ENCODE results near the gene TTC28.

The TTC28 gene

DNA sequence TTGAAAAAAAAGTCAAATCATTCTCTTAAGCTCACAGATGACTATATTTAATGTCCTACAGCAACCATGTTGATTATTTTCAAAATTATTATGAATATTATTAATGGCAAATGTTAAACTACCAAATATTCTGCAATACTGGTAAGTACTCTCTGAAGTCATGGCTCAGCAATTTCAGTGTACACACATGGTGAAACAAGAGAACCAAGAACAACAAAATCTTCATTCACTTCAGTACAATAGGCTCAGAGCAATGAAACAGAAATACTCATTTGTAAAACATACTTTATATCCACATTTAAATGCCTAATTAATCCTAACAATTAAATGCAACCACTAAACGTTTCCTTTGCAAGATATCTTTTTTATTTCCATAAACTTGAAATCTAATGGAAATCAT lies 347.2 kb downstream of the TTC28 start:
- H3K4me3 ChIP-seq (ENCODE audit: insufficient read depth, low read depth, low read length, poor library complexity, severe bottlenecking) = no peak overlapping the region
- H3K27me3 ChIP-seq (replicated peaks; ENCODE audit: control insufficient read depth, insufficient read depth, low read length, poor library complexity, severe bottlenecking) = no peaks in the 10 kb centered on the region
- H3K27ac ChIP-seq (ENCODE audit: insufficient read depth, low read length, poor library complexity, severe bottlenecking) = no peak overlapping the region
- H3K4me1 ChIP-seq (ENCODE audit: control insufficient read depth, insufficient read depth, low read length, poor library complexity, severe bottlenecking) = no peaks in the 10 kb centered on the region
- no peak for DNase-seq
- no peaks in the 10 kb centered on the region for H3K36me3 ChIP-seq (ENCODE audit: control insufficient read depth, insufficient read depth, low read length)
- H3K9me3 ChIP-seq (ENCODE audit: control insufficient read depth, low read length) = no peaks in the 10 kb centered on the region

DNA sequence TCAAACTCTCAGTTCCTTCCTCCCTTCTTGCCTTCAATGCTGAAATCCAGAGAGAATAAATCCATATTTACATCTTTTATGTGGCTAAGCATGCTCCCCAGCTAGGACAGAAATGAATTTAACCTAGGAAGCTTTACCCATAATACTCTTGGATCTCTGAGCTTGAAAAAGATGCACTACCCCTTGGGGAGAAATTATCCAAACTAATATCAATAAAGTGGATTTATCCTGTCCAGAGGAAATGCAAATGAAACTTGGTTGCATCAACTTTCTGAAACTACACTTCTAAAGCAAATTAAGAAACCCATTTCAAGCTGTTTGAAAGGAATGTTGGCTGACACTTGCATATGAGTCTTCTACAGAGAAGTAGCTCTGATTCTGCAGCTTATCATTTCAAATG lies 347.9 kb downstream of the TTC28 start:
- Histone ChIP-seq H3K27ac (ENCODE audit: insufficient read depth, low read length, poor library complexity, severe bottlenecking) (no peak overlapping the region), H3K27me3 (replicated peaks; ENCODE audit: control insufficient read depth, insufficient read depth, low read length, poor library complexity, severe bottlenecking) (no peaks in the 10 kb centered on the region), H3K9me3 (ENCODE audit: control insufficient read depth, low read length) (no peaks in the 10 kb centered on the region), H3K4me1 (ENCODE audit: control insufficient read depth, insufficient read depth, low read length, poor library complexity, severe bottlenecking) (no peaks in the 10 kb centered on the region), H3K4me3 (ENCODE audit: insufficient read depth, low read depth, low read length, poor library complexity, severe bottlenecking) (no peak overlapping the region), H3K36me3 (ENCODE audit: control insufficient read depth, insufficient read depth, low read length) (no peaks in the 10 kb centered on the region)
- no peak for DNase-seq

DNA sequence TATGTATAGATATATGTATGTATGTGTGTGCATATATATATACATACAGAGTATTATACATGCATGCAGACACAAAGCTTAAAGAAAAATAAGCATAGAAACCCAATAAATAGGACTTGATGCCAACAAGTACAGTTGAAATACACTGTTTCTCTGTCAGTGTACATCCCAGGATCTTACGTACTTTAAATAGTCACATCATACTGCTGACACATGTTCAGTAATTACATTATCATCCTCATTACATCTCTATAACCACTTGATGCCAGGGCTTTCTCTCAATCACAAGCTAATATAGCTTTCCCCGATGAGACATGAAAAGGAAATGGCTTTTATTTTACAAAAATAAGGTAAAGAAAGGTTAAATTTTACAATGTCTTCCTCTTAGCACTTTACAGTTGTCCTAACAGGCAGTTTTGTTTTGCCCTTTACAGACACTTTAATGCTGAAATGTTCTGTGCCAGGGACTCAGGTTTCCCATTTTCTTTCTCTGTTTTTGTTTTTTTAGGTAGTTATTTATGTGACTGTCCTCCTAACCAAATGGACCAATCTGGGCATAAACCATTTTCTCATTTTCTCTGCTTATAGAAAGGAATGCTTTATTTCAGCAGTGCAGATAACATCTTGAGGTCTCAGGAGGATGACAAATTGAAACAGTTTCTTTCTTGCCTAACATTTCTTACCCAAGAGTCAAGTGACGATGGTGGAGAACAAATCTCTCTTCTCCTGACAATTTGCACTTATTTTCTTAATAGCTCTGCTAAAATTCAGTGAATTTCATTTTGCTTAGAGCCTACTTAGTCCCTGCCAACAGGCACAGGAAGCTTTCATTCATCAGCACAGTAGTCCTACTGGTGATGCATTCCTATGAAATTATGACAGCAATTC lies 350.2 kb downstream of the TTC28 start:
- Histone ChIP-seq H3K9me3 (ENCODE audit: control insufficient read depth, low read length) (no peaks in the 10 kb centered on the region), H3K27ac (ENCODE audit: insufficient read depth, low read length, poor library complexity, severe bottlenecking) (no peak overlapping the region), H3K4me1 (ENCODE audit: control insufficient read depth, insufficient read depth, low read length, poor library complexity, severe bottlenecking) (no peaks in the 10 kb centered on the region), H3K27me3 (replicated peaks; ENCODE audit: control insufficient read depth, insufficient read depth, low read length, poor library complexity, severe bottlenecking) (no peaks in the 10 kb centered on the region), H3K36me3 (ENCODE audit: control insufficient read depth, insufficient read depth, low read length) (no peaks in the 10 kb centered on the region), H3K4me3 (ENCODE audit: insufficient read depth, low read depth, low read length, poor library complexity, severe bottlenecking) (no peak overlapping the region)
- DNase-seq = no peak

DNA sequence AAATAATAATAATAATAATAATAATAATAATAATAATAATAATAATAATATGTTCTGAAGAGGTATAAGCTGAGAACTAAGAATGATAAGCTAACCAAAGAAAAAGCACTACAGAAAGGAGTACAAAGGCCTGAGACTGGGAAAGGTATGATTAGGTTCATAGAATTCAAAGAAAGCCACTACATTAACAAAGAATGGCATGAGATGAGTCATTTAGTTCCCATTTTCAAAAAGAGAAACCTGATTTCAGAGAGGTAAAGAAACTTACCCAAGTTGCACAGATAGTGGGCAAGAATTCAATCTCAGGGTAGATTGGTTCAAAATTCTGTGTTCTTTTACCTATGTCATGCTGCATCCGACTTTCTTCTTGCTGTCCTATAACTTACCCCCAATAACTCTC lies 350.9 kb downstream of the TTC28 start:
- no peak overlapping the region for H3K4me3 ChIP-seq (ENCODE audit: insufficient read depth, low read depth, low read length, poor library complexity, severe bottlenecking)
- no peaks in the 10 kb centered on the region for H3K4me1 ChIP-seq (ENCODE audit: control insufficient read depth, insufficient read depth, low read length, poor library complexity, severe bottlenecking)
- DNase-seq = no peak
- no peaks in the 10 kb centered on the region for H3K27me3 ChIP-seq (replicated peaks; ENCODE audit: control insufficient read depth, insufficient read depth, low read length, poor library complexity, severe bottlenecking)
- no peaks in the 10 kb centered on the region for H3K36me3 ChIP-seq (ENCODE audit: control insufficient read depth, insufficient read depth, low read length)
- no peaks in the 10 kb centered on the region for H3K9me3 ChIP-seq (ENCODE audit: control insufficient read depth, low read length)
- H3K27ac ChIP-seq (ENCODE audit: insufficient read depth, low read length, poor library complexity, severe bottlenecking) = no peak overlapping the region

DNA sequence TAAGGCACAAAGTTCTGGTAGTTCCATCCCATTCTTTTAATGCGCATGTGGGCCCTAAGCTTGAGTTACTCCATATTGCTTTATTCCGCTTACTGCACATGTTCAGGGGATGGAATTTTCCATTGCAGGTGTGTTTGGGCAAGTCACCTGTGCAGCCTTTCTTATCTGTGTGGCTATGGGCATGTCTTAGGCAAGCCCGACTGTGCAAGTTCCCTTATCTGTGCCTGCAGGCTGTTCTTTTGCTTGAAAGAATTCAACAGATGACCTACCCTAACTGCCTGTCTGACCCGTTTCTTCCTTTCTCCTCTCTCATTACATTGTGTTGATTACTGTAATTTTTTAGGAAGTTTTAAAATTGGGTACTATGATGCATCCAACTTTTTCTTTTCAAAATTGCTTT lies 363.6 kb downstream of the TTC28 start:
- no peaks in the 10 kb centered on the region for H3K27me3 ChIP-seq (replicated peaks; ENCODE audit: control insufficient read depth, insufficient read depth, low read length, poor library complexity, severe bottlenecking)
- DNase-seq = no peak
- H3K36me3 ChIP-seq (ENCODE audit: control insufficient read depth, insufficient read depth, low read length) = no peaks in the 10 kb centered on the region
- H3K4me3 ChIP-seq (ENCODE audit: insufficient read depth, low read depth, low read length, poor library complexity, severe bottlenecking) = no peak overlapping the region
- no peaks in the 10 kb centered on the region for H3K9me3 ChIP-seq (ENCODE audit: control insufficient read depth, low read length)
- no peak overlapping the region for H3K27ac ChIP-seq (ENCODE audit: insufficient read depth, low read length, poor library complexity, severe bottlenecking)
- H3K4me1 ChIP-seq (ENCODE audit: control insufficient read depth, insufficient read depth, low read length, poor library complexity, severe bottlenecking) = no peaks in the 10 kb centered on the region

- Histone ChIP-seq H3K4me3 (ENCODE audit: insufficient read depth, low read depth, low read length, poor library complexity, severe bottlenecking) (no peak overlapping the region), H3K36me3 (ENCODE audit: control insufficient read depth, insufficient read depth, low read length) (no peaks in the 10 kb centered on the region), H3K27ac (ENCODE audit: insufficient read depth, low read length, poor library complexity, severe bottlenecking) (no peak overlapping the region), H3K4me1 (ENCODE audit: control insufficient read depth, insufficient read depth, low read length, poor library complexity, severe bottlenecking) (no peaks in the 10 kb centered on the region), H3K9me3 (ENCODE audit: control insufficient read depth, low read length) (no peaks in the 10 kb centered on the region), H3K27me3 (replicated peaks; ENCODE audit: control insufficient read depth, insufficient read depth, low read length, poor library complexity, severe bottlenecking) (no peaks in the 10 kb centered on the region)
- DNase-seq = no peak
Measured at GRCh38 chr22:28314959-28315358, 364.7 kb downstream of the TTC28 start.

- no peaks in the 10 kb centered on the region for H3K9me3 ChIP-seq (ENCODE audit: control insufficient read depth, low read length)
- no peaks in the 10 kb centered on the region for H3K27me3 ChIP-seq (replicated peaks; ENCODE audit: control insufficient read depth, insufficient read depth, low read length, poor library complexity, severe bottlenecking)
- no peak for DNase-seq
- no peak overlapping the region for H3K4me3 ChIP-seq (ENCODE audit: insufficient read depth, low read depth, low read length, poor library complexity, severe bottlenecking)
- H3K4me1 ChIP-seq (ENCODE audit: control insufficient read depth, insufficient read depth, low read length, poor library complexity, severe bottlenecking) = no peaks in the 10 kb centered on the region
- H3K36me3 ChIP-seq (ENCODE audit: control insufficient read depth, insufficient read depth, low read length) = no peaks in the 10 kb centered on the region
- no peak overlapping the region for H3K27ac ChIP-seq (ENCODE audit: insufficient read depth, low read length, poor library complexity, severe bottlenecking)
Measured at GRCh38 chr22:28310299-28310698, 369.3 kb downstream of the TTC28 start.

- Histone ChIP-seq H3K36me3 (ENCODE audit: control insufficient read depth, insufficient read depth, low read length) (no peaks in the 10 kb centered on the region), H3K4me3 (ENCODE audit: insufficient read depth, low read depth, low read length, poor library complexity, severe bottlenecking) (no peak overlapping the region), H3K27ac (ENCODE audit: insufficient read depth, low read length, poor library complexity, severe bottlenecking) (no peak overlapping the region), H3K4me1 (ENCODE audit: control insufficient read depth, insufficient read depth, low read length, poor library complexity, severe bottlenecking) (no peaks in the 10 kb centered on the region), H3K27me3 (replicated peaks; ENCODE audit: control insufficient read depth, insufficient read depth, low read length, poor library complexity, severe bottlenecking) (peaks cover 6% of the 10 kb centered on the region), H3K9me3 (ENCODE audit: control insufficient read depth, low read length) (no peaks in the 10 kb centered on the region)
- no peak for DNase-seq
Measured at GRCh38 chr22:28299753-28300152, 379.9 kb downstream of the TTC28 start.

DNA sequence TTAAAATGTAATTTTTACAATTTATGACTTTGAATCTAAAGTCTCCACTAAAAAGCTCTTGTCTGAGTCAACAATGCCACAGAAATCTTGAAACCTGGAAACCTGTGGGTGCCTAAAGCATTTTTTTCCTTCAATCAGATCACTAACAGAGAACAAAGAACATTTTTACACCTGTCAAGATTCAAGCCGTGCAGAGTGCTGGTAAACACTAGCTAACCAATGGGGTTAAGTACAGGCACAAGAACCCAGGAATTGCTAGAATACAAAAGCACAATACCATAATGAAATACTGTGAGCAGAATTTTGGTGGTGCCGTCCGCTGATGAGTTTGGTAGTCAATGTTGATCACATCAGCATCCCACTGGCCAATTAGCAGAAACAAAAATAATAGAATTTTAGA lies 380.3 kb downstream of the TTC28 start:
- no peaks in the 10 kb centered on the region for H3K36me3 ChIP-seq (ENCODE audit: control insufficient read depth, insufficient read depth, low read length)
- no peak overlapping the region for H3K27ac ChIP-seq (ENCODE audit: insufficient read depth, low read length, poor library complexity, severe bottlenecking)
- H3K27me3 ChIP-seq (replicated peaks; ENCODE audit: control insufficient read depth, insufficient read depth, low read length, poor library complexity, severe bottlenecking) = peaks cover 6% of the 10 kb centered on the region
- H3K4me3 ChIP-seq (ENCODE audit: insufficient read depth, low read depth, low read length, poor library complexity, severe bottlenecking) = no peak overlapping the region
- DNase-seq = no peak
- no peaks in the 10 kb centered on the region for H3K9me3 ChIP-seq (ENCODE audit: control insufficient read depth, low read length)
- no peaks in the 10 kb centered on the region for H3K4me1 ChIP-seq (ENCODE audit: control insufficient read depth, insufficient read depth, low read length, poor library complexity, severe bottlenecking)

DNA sequence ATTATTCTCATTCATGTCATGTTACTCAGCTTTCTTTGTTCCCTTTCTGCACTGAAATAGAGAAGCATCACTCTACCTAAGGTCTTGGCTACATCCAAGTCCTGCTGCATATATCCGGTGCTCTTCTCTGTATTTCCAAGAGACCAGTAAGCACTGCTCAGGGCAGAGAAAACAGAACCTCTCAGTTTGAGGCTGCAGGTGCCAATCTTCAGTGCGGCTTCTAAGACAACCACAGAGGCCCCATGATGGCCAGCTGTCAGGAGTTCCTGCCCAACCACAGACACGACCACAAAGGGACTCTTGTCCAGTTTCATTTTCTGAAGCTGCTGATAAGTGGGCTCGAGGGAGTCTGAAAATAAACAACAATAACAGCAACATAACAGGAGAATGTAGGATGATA lies 382.1 kb downstream of the TTC28 start:
- H3K27ac ChIP-seq (ENCODE audit: insufficient read depth, low read length, poor library complexity, severe bottlenecking) = no peak overlapping the region
- H3K27me3 ChIP-seq (replicated peaks; ENCODE audit: control insufficient read depth, insufficient read depth, low read length, poor library complexity, severe bottlenecking) = peaks cover 4% of the 10 kb centered on the region
- no peaks in the 10 kb centered on the region for H3K36me3 ChIP-seq (ENCODE audit: control insufficient read depth, insufficient read depth, low read length)
- H3K9me3 ChIP-seq (ENCODE audit: control insufficient read depth, low read length) = no peaks in the 10 kb centered on the region
- no peaks in the 10 kb centered on the region for H3K4me1 ChIP-seq (ENCODE audit: control insufficient read depth, insufficient read depth, low read length, poor library complexity, severe bottlenecking)
- DNase-seq = no peak
- no peak overlapping the region for H3K4me3 ChIP-seq (ENCODE audit: insufficient read depth, low read depth, low read length, poor library complexity, severe bottlenecking)
